GM18951 (cell line): ENCODE data around the gene ZFPL1.

Source experiments
- POLR2A ChIP-seq: IDR thresholded peaks from 4 replicates; pipeline ENCODE4 v1.6.1; 2011; ENCODE audit warnings: mild to moderate bottlenecking; ENCODE audit not compliant: insufficient read length, insufficient read depth; ENCODE audit errors: extremely low read depth
- in situ Hi-C: fragments of 300-500 bp; cut with MboI; formaldehyde crosslinking; loops from one replicate; pipeline ENCODE4 v1.12.0; 2022; ENCODE audit warnings: low sequenced_read_pairs, mixed read lengths, inconsistent platforms; ENCODE audit not compliant: unreplicated experiment

The ZFPL1 gene

GRCh38 chr11:65066805-65067291 is 17.2 kb upstream of the ZFPL1 start:
- in situ Hi-C loops = no loop called here
- TF ChIP-seq POLR2A = no peak

GRCh38 chr11:65067446-65067845 is 16.6 kb upstream of the ZFPL1 start:
- in situ Hi-C loops = no loop called here
- TF ChIP-seq POLR2A = no peak

DNA sequence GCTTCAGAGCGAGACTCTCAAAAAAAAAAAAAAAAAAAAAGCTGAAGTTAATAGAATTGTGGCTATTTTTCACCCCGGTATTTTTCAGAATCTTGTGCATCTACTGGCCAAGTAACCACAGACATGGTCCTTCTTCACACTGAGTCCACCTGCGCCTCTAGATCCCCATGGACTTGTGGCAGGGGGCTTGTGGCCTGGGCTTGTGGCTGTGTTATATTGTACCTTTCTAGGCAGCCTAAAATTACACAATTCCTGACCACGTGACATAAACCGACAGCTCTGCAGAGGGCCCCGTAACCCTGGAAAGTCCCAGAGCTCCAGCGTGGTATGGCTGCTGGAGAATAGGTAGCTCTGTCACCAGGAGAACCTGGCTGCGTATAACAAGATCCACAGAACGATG is 14.8 kb upstream of the ZFPL1 start:
- no peak for TF ChIP-seq POLR2A
- in situ Hi-C loops = no loop called here

- in situ Hi-C loops = no loop called here
- TF ChIP-seq POLR2A = no peak
These were observed 12.0 kb upstream of the ZFPL1 start for GRCh38 chr11:65071907-65072630.

- in situ Hi-C loops = no loop called here
- TF ChIP-seq POLR2A = no peak
These were observed 11.4 kb upstream of the ZFPL1 start for GRCh38 chr11:65072631-65072966.

- in situ Hi-C loops = no loop called here
These were observed 6.6 kb upstream of the ZFPL1 start for GRCh38 chr11:65077451-65077850.

GRCh38 chr11:65078151-65078550 is 5.9 kb upstream of the ZFPL1 start:
- no peak for TF ChIP-seq POLR2A
- in situ Hi-C loops = no loop called here

More at GRCh38 chr11:65077451-65077850, 6.6 kb upstream of the ZFPL1 start:
- no peak for TF ChIP-seq POLR2A

DNA sequence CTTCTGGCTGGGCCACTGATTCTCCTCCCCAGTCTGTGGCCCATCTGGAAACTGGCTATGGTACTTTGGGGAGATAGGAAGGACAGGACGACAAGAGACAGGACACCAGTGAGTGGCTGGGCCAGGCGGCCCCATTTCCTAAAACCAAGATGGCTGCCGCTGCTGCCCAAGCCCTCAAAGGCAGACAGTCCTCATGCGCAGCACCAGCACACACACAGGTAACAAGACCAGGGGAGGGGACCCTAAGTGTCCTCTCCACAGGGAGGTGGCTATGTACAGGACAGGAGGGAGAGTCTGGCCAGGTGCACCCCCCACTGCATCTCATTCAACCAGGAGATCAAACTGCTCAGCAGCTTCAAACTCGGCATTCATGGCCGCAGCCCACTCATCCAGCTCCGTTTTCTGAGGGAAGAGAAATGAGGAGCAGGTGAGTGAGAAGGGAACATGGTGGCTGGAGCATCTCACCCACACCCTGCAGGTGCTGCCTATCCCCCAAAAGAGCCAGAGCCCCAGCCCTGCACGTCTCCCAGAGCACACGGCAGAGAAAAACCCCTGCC is 5.2 kb upstream of the ZFPL1 start:
- in situ Hi-C loops = no loop called here
- TF ChIP-seq POLR2A = no peak

GRCh38 chr11:65083134-65083833 is 738 bp upstream of the ZFPL1 start:
- in situ Hi-C loops = no loop called here

GRCh38 chr11:65084598-65085375 is 765 bp downstream of the ZFPL1 start:
- in situ Hi-C loops = no loop called here
- TF ChIP-seq POLR2A = no peak

More at GRCh38 chr11:65083134-65083833, 738 bp upstream of the ZFPL1 start:
- TF ChIP-seq POLR2A = no peak

DNA sequence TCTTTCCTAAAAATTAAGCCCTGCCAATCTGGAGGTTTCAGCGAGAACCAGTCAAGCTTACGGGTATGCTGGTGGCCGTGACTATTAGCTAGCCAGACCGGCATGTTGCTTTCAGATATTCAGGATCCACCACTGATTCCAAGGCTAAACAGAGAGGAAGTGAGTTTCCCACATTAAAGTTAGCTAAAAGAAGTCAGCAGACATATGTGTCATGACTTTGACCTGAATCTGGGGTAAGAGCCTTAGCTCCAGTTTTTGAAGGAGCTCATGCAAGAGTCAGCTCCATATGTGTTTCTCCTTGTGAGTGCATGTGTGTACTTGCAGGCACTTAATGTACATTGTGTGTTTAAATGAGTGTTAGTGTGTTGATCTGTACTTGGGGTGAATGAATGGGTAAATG is 1.4 kb downstream of the ZFPL1 start:
- in situ Hi-C loops = no loop called here
- no peak for TF ChIP-seq POLR2A

- in situ Hi-C loops = no loop called here
These were observed 2.8 kb downstream of the ZFPL1 start for GRCh38 chr11:65086809-65087208.

DNA sequence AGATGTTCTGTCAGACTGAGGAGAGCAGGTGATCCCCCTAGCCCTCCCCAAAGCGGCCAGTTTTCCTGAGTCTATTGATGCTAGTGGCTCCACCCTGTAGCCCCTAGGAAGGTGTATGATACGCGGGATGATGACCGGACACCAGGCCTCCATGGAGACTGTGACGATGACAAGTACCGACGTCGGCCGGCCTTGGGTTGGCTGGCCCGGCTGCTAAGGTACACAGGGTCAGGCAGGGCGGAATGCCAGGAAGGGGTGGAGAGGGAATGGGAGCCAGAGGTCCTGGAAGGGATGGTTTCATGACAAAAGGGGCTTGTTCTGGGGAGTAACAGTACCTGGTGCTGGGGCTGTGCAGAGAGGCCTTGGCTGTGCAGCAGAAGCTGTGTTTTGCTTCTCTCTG is 3.2 kb downstream of the ZFPL1 start:
- no peak for TF ChIP-seq POLR2A
- in situ Hi-C loops = no loop called here

More at GRCh38 chr11:65086809-65087208, 2.8 kb downstream of the ZFPL1 start:
- no peak for TF ChIP-seq POLR2A

- in situ Hi-C loops = no loop called here
These were observed 3.8 kb downstream of the ZFPL1 start for GRCh38 chr11:65087827-65088226.

More at GRCh38 chr11:65087827-65088226, 3.8 kb downstream of the ZFPL1 start:
- no peak for TF ChIP-seq POLR2A
